Kidney (tissue), 14 donors: ENCODE data around the gene PARP15. TPM values are rescaled to one million over a fixed set of nuclear protein-coding genes. Genes with fewer than 3 reads are reported as not detected.

Experiments used
- DNase-seq, 5 donors: peaks; one replicate each; pipeline ENCODE4 v3.0.0-alpha.2; 2013 to 2020
- FAIRE-seq: peaks from 2 replicates; lab custom pipeline; 2012; peaks lifted over from hg19 to GRCh38; lab: Jason Lieb, UNC
- H3K27ac ChIP-seq, 2 donors: one replicate each; pipeline ENCODE4 v1.7.0; 2013; ENCODE audit warnings: low read depth in 2 of 2, low read length in 2 of 2, inconsistent platforms in 1 of 2
- H3K27me3 ChIP-seq: one replicate; pipeline ENCODE4 v1.7.1; 2013; ENCODE audit warnings: low read length, inconsistent platforms; ENCODE audit not compliant: control insufficient read depth, insufficient read depth
- H3K36me3 ChIP-seq, 3 donors: one replicate each; pipeline versions ENCODE4 v1.7.0 to v1.7.1; 2013; ENCODE audit warnings: low read length in 3 of 3, control low read depth in 1 of 3, inconsistent platforms in 1 of 3; ENCODE audit not compliant: insufficient read depth in 3 of 3, control insufficient read depth in 2 of 3
- H3K4me1 ChIP-seq, 3 donors: one replicate each; pipeline versions ENCODE4 v1.7.0 to v1.7.1; 2013; ENCODE audit warnings: low read length in 3 of 3, inconsistent platforms in 1 of 3, low read depth in 1 of 3; ENCODE audit not compliant: control insufficient read depth in 2 of 3, insufficient read depth in 2 of 3
- H3K4me3 ChIP-seq, 3 donors: one replicate each; pipeline versions ENCODE4 v1.7.0 to v1.8.1; 2013; ENCODE audit warnings: low read length in 3 of 3, control low read depth in 1 of 3, inconsistent platforms in 1 of 3
- H3K9ac ChIP-seq, 3 donors: one replicate each; pipeline versions ENCODE4 v1.7.0 to v1.7.1; 2013; ENCODE audit warnings: low read length in 3 of 3, control low read depth in 1 of 3, inconsistent platforms in 1 of 3
- H3K9me3 ChIP-seq, 3 donors: one replicate each; pipeline versions ENCODE4 v1.7.0 to v1.7.1; 2013; ENCODE audit warnings: low read length in 3 of 3, control low read depth in 1 of 3, inconsistent platforms in 1 of 3; ENCODE audit not compliant: control insufficient read depth in 2 of 3, insufficient read depth in 1 of 3
- intact Hi-C: fragments of 100-400 bp; cut with DNase I; formaldehyde crosslinking; loops from one replicate; pipeline ENCODE4 v1.11.1; 2022
- polyA plus RNA-seq: library from polyadenylated mRNA; stranded (reverse); fragments of 350-450 nt; fragmentation: Illumina TruSeq; extraction: RNeasy Lipid Tissue Mini Kit (QIAGEN cat#74804); gene quantifications from one replicate; pipeline ENCODE4 v1.2.3, GENCODE V29; 2014; ENCODE audit warnings: low read depth, low replicate concordance; ENCODE audit not compliant: insufficient read depth
- total RNA-seq: library from RNA; stranded (reverse); fragmentation: NEBNext Ultra II Directional; extraction: Animal tissue kit (Norgen Biotek cat#: 25700); gene quantifications from one replicate; pipeline ENCODE4 v1.2.1, GENCODE V29; 2021
- TF ChIP-seq, protein P1 (sequence below): IDR thresholded peaks from 3 replicates; pipeline ENCODE4 v1.5.1; 2012; ENCODE audit warnings: mild to moderate bottlenecking, moderate library complexity, borderline replicate concordance; ENCODE audit not compliant: insufficient read depth; ENCODE audit errors: extremely low read depth
- donor health status: control.
- donor health status: control.
- donor health status: control.
- donor health status: control.
- donor health status: control.
- donor health status: DM: yes; HTN: yes; CAD: no.
- donor health status: Normal renal cell carcinoma (clear cell type).

PARP15 gene
- total and polyA plus RNA-seq, 2 donors from 2014 or later: 4.9 TPM; not detected in 1

DNA sequence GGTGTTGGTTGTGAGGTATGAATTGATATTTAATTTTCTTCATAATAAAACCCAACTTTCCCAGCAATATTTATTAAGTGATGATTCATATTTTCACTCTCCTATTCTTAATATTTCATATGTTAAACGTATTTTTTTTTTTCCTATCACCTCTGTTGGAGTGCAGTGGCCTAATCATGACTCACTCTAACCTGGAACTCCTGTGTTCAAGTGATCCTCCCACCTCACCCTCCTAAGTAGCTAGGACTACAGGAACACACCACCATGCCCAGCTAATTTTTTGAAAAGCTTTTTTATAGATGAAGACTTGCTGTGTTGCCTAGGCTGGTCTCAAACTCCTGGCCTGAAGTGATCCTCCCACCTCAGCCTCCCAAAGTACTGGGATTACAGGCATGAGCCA, 8.6 kb downstream of the PARP15 start:
- H3K36me3 ChIP-seq: no peaks in the 10 kb centered on the region
- no peak overlapping the region for H3K4me3 ChIP-seq
- DNase-seq (no peak), FAIRE-seq (no peak)
- intact Hi-C loops: no loop called here
- no peaks in the 10 kb centered on the region for H3K4me1 ChIP-seq
- H3K9ac ChIP-seq: no peak overlapping the region
- H3K27ac ChIP-seq: no peak overlapping the region
- H3K9me3 ChIP-seq: peaks cover 0 to 13% (median 2%) of the 10 kb centered on the region in 3 donors
- no peaks in the 10 kb centered on the region for H3K27me3 ChIP-seq
- TF ChIP-seq, protein P1, sequence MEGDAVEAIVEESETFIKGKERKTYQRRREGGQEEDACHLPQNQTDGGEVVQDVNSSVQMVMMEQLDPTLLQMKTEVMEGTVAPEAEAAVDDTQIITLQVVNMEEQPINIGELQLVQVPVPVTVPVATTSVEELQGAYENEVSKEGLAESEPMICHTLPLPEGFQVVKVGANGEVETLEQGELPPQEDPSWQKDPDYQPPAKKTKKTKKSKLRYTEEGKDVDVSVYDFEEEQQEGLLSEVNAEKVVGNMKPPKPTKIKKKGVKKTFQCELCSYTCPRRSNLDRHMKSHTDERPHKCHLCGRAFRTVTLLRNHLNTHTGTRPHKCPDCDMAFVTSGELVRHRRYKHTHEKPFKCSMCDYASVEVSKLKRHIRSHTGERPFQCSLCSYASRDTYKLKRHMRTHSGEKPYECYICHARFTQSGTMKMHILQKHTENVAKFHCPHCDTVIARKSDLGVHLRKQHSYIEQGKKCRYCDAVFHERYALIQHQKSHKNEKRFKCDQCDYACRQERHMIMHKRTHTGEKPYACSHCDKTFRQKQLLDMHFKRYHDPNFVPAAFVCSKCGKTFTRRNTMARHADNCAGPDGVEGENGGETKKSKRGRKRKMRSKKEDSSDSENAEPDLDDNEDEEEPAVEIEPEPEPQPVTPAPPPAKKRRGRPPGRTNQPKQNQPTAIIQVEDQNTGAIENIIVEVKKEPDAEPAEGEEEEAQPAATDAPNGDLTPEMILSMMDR: no peak

DNA sequence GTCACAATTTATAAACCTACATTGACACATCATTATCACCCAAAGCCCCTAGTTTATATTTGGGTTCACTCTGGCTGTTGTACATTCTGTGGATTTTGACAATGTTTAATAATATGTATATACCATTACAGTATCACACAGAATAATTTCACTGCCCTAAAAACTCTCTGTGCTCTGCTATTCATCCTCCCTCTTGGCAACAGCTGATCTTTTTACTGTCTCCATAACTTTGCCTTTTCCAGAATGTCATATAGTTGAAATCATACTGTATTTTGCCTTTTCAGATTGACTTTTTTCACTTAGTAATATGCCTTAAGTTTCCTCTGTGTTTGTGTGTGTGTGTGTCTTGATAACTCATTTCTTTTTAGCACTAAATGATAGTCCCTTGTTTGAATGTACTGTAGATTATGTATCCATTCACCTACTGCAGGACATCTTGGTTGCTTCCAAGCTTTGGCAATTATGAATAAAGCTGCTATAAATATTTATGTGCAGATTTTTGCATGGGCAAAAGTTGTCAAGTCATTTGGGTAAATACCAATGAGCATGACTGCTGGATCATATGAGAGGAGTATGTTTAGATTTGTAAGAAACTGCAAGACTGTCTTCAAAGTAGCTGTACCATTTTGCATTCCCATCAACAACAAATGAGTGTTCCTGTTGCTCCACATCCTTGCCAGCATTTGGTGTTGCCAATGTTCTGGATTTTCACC, 9.5 kb downstream of the PARP15 start:
- no peaks in the 10 kb centered on the region for H3K36me3 ChIP-seq
- peaks cover 0 to 9% (median 0%) of the 10 kb centered on the region in 3 donors for H3K9me3 ChIP-seq
- H3K9ac ChIP-seq: no peak overlapping the region
- FAIRE-seq (no peak), DNase-seq (no peak)
- TF ChIP-seq, protein P1: no peak
- no peak overlapping the region for H3K4me3 ChIP-seq
- no peaks in the 10 kb centered on the region for H3K27me3 ChIP-seq
- intact Hi-C loops: no loop called here
- no peak overlapping the region for H3K27ac ChIP-seq
- H3K4me1 ChIP-seq: no peaks in the 10 kb centered on the region

DNA sequence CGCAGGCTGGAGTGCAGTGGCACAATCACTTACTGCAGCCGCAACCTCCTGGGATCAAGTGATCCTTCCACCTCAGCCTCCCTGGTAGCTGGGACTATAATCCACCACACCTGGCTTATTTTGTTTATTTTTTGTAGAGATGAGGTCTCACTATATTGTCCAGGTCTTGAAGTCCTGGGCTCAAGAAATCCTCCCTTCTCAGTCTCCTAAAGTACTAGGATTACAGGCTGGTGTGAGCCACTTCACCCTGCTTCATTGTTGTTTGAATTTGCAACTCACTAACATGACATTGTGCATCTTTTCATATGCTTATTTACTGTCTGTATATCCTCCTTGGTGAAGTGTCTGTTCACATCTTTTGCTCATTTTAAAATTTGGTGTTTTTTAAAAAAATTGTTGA, 10.1 kb downstream of the PARP15 start:
- Histone ChIP-seq H3K27ac (no peak overlapping the region), H3K36me3 (no peaks in the 10 kb centered on the region), H3K27me3 (no peaks in the 10 kb centered on the region), H3K4me3 (no peak overlapping the region), H3K9me3 (peaks cover 0 to 2% (median 0%) of the 10 kb centered on the region in 3 donors), H3K9ac (no peak overlapping the region), H3K4me1 (no peaks in the 10 kb centered on the region)
- TF ChIP-seq, protein P1: no peak
- FAIRE-seq (no peak), DNase-seq (no peak)
- intact Hi-C loops: no loop called here

DNA sequence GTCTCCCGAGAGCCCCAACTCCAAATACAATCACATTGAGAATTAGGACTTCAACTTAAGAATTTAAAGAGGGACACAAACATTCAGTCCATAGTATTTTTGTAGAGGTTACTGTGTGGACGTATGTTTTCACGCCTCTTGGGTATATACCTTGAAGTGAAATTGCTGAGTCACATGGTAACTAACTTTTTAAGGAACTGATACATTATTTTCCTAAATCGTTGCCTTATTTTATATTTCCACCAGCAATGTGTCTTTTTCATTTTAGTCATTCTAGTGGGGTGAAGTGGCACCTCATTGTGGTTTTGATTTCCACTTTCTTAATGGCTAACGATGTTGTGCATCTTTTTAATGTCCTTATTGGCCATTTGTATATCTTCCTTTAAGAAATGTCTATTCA, 11.8 kb downstream of the PARP15 start:
- Histone ChIP-seq H3K4me1 (no peaks in the 10 kb centered on the region), H3K36me3 (no peaks in the 10 kb centered on the region), H3K9me3 (no peaks in the 10 kb centered on the region), H3K9ac (no peak overlapping the region), H3K27me3 (no peaks in the 10 kb centered on the region), H3K27ac (no peak overlapping the region), H3K4me3 (no peak overlapping the region)
- no peak for DNase-seq
- intact Hi-C loops: no loop called here
- TF ChIP-seq, protein P1: no peak
- no peak for FAIRE-seq
